HCT116 (cell line): ENCODE results near the gene SPATA1. TPM values are rescaled to one million over a fixed set of nuclear protein-coding genes. Genes with fewer than 3 reads are reported as not detected.
"Not testable (repeated sequence)": the region's sequence is repeated elsewhere in the genome, so short reads cannot be mapped to it uniquely, and the experiment has no call there.

Source experiments
- ATAC-seq: fragments of 200-7000 bp; cut with Tn5 transposase; 2 replicates; pipeline ENCODE4 v1.9.1; 2020; ENCODE audit warnings: mild to moderate bottlenecking, moderate library complexity
- BruUV-seq: library from RNA; stranded (reverse); fragments of 400-500 nt; replicated peaks from 2 replicates; lab custom pipeline; 2021; lab: Mats Ljungman, UMichigan
- CTCF ChIA-PET: fragments of 300-600 bp; sonication (Branson Sonifier 250); formaldehyde crosslinking; loops from one replicate; lab custom pipeline; 2021; ENCODE audit warnings: antibody characterized with exemption; lab: Charles Lee
- POLR2A ChIA-PET: fragments of 300-600, 350-600 bp; sonication (Branson Sonifier 250); formaldehyde crosslinking; loops from one replicate; lab custom pipeline; 2021; ENCODE audit warnings: antibody characterized with exemption; lab: Charles Lee
- RAD21 ChIA-PET, 2 experiments: fragments of 300-600 bp; sonication (Branson Sonifier 250); formaldehyde crosslinking; loops; one replicate each; lab custom pipeline; 2023; ENCODE audit warnings: low total read pairs in 2 of 2; ENCODE audit not compliant: uncharacterized antibody in 2 of 2, unreplicated experiment in 2 of 2, low non-redundant PET in 1 of 2; lab: Charles Lee
- DNase-seq: peaks from one replicate; pipeline ENCODE4 v3.0.0-alpha.2; 2010; ENCODE audit warnings: low read depth, low spot score
- H2AFZ ChIP-seq: fragments of 200-600 bp; shearing (Covaris generic), sonication (generic); 2 replicates; pipeline ENCODE4 v1.6.1; 2017; ENCODE audit warnings: low read depth, mixed run types, mixed read lengths, antibody characterized with exemption, low read length; ENCODE audit not compliant: poor library complexity, severe bottlenecking
- H3K27ac ChIP-seq: 2 replicates; pipeline ENCODE4 v1.5.1; 2012; ENCODE audit warnings: low read depth, low read length
- H3K27me3 ChIP-seq: fragments of 200-600 bp; sonication (generic); 2 replicates; pipeline ENCODE4 v1.6.1; 2016; ENCODE audit warnings: mixed run types, low read length, mixed read lengths; ENCODE audit not compliant: insufficient read depth
- H3K36me3 ChIP-seq, 2 experiments: fragments of 200-500 bp in 1 of 2; fragments of 200-600 bp in 1 of 2; sonication (Bioruptor generic) in 1 of 2; sonication (generic) in 1 of 2; 2 replicates each; pipeline versions ENCODE4 v1.5.1 to v1.6.1; 2014 to 2016; ENCODE audit warnings: low read length in 2 of 2, inconsistent platforms in 1 of 2, mixed read lengths in 1 of 2, mixed run types in 1 of 2; ENCODE audit not compliant: insufficient read depth in 2 of 2, control insufficient read depth in 1 of 2
- H3K4me1 ChIP-seq, 2 experiments: fragments of 200-600 bp in 1 of 2; sonication (generic) in 1 of 2; 2 replicates each; pipeline versions ENCODE4 v1.5.1 to v1.6.1; 2012 to 2017; ENCODE audit warnings: low read length in 2 of 2, inconsistent platforms in 1 of 2, mild to moderate bottlenecking in 1 of 2, mixed read lengths in 1 of 2, mixed run types in 1 of 2, moderate library complexity in 1 of 2; ENCODE audit not compliant: insufficient read depth in 2 of 2, control insufficient read depth in 1 of 2
- H3K4me2 ChIP-seq: fragments of 200-600 bp; sonication (generic); 2 replicates; pipeline ENCODE4 v1.6.1; 2017; ENCODE audit warnings: mixed run types, low read length, mixed read lengths
- H3K4me3 ChIP-seq, 2 experiments: fragments of 200-600 bp in 1 of 2; sonication (generic) in 1 of 2; replicated peaks in 1 of 2; 2 replicates each; pipeline ENCODE4 v1.5.1; 2011 to 2016; ENCODE audit warnings: low read length in 2 of 2, control low read depth in 1 of 2, low read depth in 1 of 2, mild to moderate bottlenecking in 1 of 2, mixed read lengths in 1 of 2, mixed run types in 1 of 2
- H3K79me2 ChIP-seq: fragments of 200-600 bp; sonication (generic); 2 replicates; pipeline ENCODE4 v1.6.1; 2017; ENCODE audit warnings: mild to moderate bottlenecking, mixed run types, low read length, moderate library complexity, mixed read lengths; ENCODE audit not compliant: insufficient read depth
- H3K9ac ChIP-seq: fragments of 200-600 bp; sonication (generic); 2 replicates; pipeline ENCODE4 v1.6.1; 2016; ENCODE audit warnings: low read length, mixed read lengths
- H3K9me2 ChIP-seq: fragments of 200-600 bp; sonication (generic), shearing (Covaris generic); 2 replicates; pipeline ENCODE4 v1.6.1; 2017; ENCODE audit warnings: mixed run types, mild to moderate bottlenecking, moderate library complexity; ENCODE audit not compliant: insufficient read depth
- H3K9me3 ChIP-seq, 2 experiments: fragments of 200-500 bp in 1 of 2; fragments of 200-600 bp in 1 of 2; sonication (Bioruptor generic) in 1 of 2; sonication (generic) in 1 of 2; 2 replicates each; pipeline ENCODE4 v1.6.1; 2014 to 2017; ENCODE audit warnings: low read length in 2 of 2, mixed read lengths in 2 of 2, inconsistent platforms in 1 of 2, low read depth in 1 of 2, mild to moderate bottlenecking in 1 of 2, mixed run types in 1 of 2, moderate library complexity in 1 of 2; ENCODE audit not compliant: control insufficient read depth in 1 of 2, insufficient read depth in 1 of 2
- H4K20me1 ChIP-seq: fragments of 200-600 bp; sonication (generic), shearing (Covaris generic); 2 replicates; pipeline ENCODE4 v1.6.1; 2017; ENCODE audit warnings: mixed run types, mild to moderate bottlenecking, moderate library complexity; ENCODE audit not compliant: insufficient read depth
- CEBPB ChIP-seq: IDR thresholded peaks from 2 replicates; pipeline ENCODE4 v1.6.1; 2012; ENCODE audit warnings: low read depth
- EGR1 ChIP-seq: IDR thresholded peaks from 2 replicates; pipeline ENCODE4 v1.6.1; 2012; ENCODE audit warnings: low read depth
- FOSL1 ChIP-seq: IDR thresholded peaks from 2 replicates; pipeline ENCODE4 v1.6.1; 2012; ENCODE audit warnings: low read depth
- POLR2A ChIP-seq: IDR thresholded peaks from 2 replicates; pipeline ENCODE4 v1.7.0; 2011; ENCODE audit warnings: borderline replicate concordance; ENCODE audit not compliant: insufficient read depth, insufficient read length; ENCODE audit errors: extremely low read depth
- POLR2AphosphoS5 ChIP-seq: IDR thresholded peaks from 2 replicates; pipeline ENCODE4 v1.6.1; 2011; ENCODE audit warnings: mild to moderate bottlenecking, low read depth, low read length, moderate library complexity
- SIN3A ChIP-seq: IDR thresholded peaks from 2 replicates; pipeline ENCODE4 v1.6.1; 2012; ENCODE audit warnings: low read depth
- TCF7L2 ChIP-seq: IDR thresholded peaks from 2 replicates; pipeline ENCODE4 v1.7.0; 2011; ENCODE audit warnings: borderline replicate concordance, inconsistent platforms; ENCODE audit not compliant: insufficient read depth, insufficient read length; ENCODE audit errors: extremely low read depth
- intact Hi-C: fragments of 100-400 bp; cut with micrococcal nuclease; formaldehyde crosslinking; loops from 2 replicates; pipeline ENCODE4 v1.10.0; 2022
- total RNA-seq: library from RNA; stranded (reverse); gene quantifications from one replicate; pipeline ENCODE4 v1.2.1, GENCODE V29; 2021; ENCODE audit not compliant: unreplicated experiment
- TF ChIP-seq, protein P1 (sequence below): IDR thresholded peaks from 2 replicates; pipeline ENCODE4 v1.6.1; 2011; ENCODE audit warnings: mild to moderate bottlenecking, low read length, moderate library complexity; ENCODE audit not compliant: insufficient replicate concordance; ENCODE audit errors: extremely low read depth

SPATA1 gene
- total RNA-seq, 1 experiment from 2014 or later = 3.1 TPM

DNA sequence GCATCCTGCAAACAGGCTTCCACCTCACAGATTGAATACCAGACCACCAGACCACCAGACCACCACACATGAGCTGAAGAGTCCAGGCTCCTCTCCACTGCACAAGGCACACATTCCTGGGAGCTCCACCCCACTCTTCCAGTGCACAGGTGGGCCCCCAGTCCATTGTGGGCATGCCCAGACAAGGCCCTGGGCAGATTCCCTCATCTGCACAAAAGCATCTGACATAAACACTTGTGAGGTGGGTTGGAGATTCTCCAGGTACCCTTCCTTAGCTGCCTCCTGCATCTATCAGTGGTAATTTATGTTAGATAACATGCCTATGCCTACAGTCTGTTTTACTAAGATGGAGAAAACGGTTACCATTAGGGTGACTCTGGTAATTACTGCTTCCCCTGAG, 79.6 kb downstream of the SPATA1 start:
- no peak for TF ChIP-seq CEBPB
- no peak for TF ChIP-seq SIN3A
- no TSS peak for BruUV-seq
- Histone ChIP-seq H4K20me1 (no peaks in the 10 kb centered on the region), H3K9me2 (no peaks in the 10 kb centered on the region), H3K27me3 (no peaks in the 10 kb centered on the region), H2AFZ (no peak overlapping the region), H3K27ac (no peak overlapping the region), H3K4me1 (no peaks in the 10 kb centered on the region), H3K36me3 (no peaks in the 10 kb centered on the region), H3K9me3 (peaks cover 0 to 4% of the 10 kb centered on the region in 2 experiments; a peak in 1 of 4 replicates), H3K4me2 (no peak overlapping the region), H3K4me3 (no peak overlapping the region), H3K9ac (no peak overlapping the region), H3K79me2 (no peaks in the 10 kb centered on the region)
- intact Hi-C loops = no loop called here
- ATAC-seq = no peak
- RAD21 ChIA-PET = no interaction called here
- CTCF ChIA-PET = interaction anchor here (0.9 kb wide), 1 partner anchor 18 kb away, joined by 3 read pairs; no protein-coding TSS in a partner anchor
- POLR2A ChIA-PET = interaction anchor here (1.5 kb wide), 1 partner anchor 13 kb away, joined by 3 read pairs; no protein-coding TSS in a partner anchor
- no peak for DNase-seq

DNA sequence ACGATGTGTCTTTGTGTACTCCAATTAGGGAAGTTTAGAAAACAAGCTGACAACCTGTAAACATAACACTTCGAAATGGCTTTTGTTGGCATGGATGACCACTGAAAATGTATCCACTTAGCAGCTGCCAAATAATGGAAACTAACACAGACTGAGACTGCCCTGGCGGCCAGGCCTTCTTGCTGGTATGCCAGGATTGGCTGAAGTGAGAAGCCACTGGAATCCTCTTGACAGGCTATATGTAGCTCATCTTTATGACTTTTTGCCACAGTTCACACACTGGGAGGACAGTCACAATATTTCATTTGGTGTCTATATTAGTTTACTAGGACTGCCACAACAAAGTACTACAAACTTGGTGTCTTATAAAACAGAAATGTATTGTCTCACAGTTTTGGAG, 80.9 kb downstream of the SPATA1 start:
- H3K9me2 ChIP-seq = no peaks in the 10 kb centered on the region
- no peaks in the 10 kb centered on the region for H4K20me1 ChIP-seq
- CTCF ChIA-PET = no interaction called here
- DNase-seq (no peak), ATAC-seq (no peak)
- TF ChIP-seq EGR1 (no peak), FOSL1 (no peak), TCF7L2 (no peak), POLR2A (no peak), POLR2AphosphoS5 (no peak)
- TF ChIP-seq, protein P1, sequence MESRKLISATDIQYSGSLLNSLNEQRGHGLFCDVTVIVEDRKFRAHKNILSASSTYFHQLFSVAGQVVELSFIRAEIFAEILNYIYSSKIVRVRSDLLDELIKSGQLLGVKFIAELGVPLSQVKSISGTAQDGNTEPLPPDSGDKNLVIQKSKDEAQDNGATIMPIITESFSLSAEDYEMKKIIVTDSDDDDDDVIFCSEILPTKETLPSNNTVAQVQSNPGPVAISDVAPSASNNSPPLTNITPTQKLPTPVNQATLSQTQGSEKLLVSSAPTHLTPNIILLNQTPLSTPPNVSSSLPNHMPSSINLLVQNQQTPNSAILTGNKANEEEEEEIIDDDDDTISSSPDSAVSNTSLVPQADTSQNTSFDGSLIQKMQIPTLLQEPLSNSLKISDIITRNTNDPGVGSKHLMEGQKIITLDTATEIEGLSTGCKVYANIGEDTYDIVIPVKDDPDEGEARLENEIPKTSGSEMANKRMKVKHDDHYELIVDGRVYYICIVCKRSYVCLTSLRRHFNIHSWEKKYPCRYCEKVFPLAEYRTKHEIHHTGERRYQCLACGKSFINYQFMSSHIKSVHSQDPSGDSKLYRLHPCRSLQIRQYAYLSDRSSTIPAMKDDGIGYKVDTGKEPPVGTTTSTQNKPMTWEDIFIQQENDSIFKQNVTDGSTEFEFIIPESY = no peak
- no peak overlapping the region for H3K4me3 ChIP-seq
- no peaks in the 10 kb centered on the region for H3K27me3 ChIP-seq
- H3K4me2 ChIP-seq = no peak overlapping the region
- RAD21 ChIA-PET = interaction anchor here in 1 of 2 experiments (0.6 kb wide), 1 partner anchor 39 kb away, joined by 6 read pairs; no protein-coding TSS in a partner anchor
- H3K27ac ChIP-seq = no peak overlapping the region
- POLR2A ChIA-PET = no interaction called here
- intact Hi-C loops = no loop called here
- H3K9me3 ChIP-seq = peaks cover 0 to 4% of the 10 kb centered on the region in 2 experiments; a peak in 1 of 4 replicates
- H2AFZ ChIP-seq = no peak overlapping the region
- H3K79me2 ChIP-seq = no peaks in the 10 kb centered on the region
- H3K36me3 ChIP-seq = no peaks in the 10 kb centered on the region
- BruUV-seq = no TSS peak
- no peak overlapping the region for H3K9ac ChIP-seq
- H3K4me1 ChIP-seq = no peaks in the 10 kb centered on the region

DNA sequence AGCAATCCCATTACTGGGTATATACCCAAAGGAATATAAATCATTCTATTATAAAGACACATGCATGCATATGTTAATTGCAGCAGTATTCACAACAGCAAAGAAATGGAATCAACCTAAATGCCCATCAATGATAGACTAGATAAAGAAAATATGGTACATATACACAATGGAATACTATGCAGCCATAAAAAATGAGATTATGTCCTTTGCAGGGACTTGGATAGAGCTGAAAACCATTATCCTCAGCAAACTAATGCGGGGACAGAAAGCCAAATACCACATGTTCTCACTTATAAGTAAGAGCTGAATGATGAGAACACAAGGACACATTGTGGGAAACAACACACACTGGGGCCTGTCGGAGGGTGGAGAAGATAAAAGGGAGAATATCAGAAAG, 88.8 kb downstream of the SPATA1 start:
- H3K27me3 ChIP-seq, H4K20me1 ChIP-seq, H3K9me2 ChIP-seq, H3K27ac ChIP-seq, H3K79me2 ChIP-seq, H3K9me3 ChIP-seq, BruUV-seq, CTCF ChIA-PET, DNase-seq, H3K9ac ChIP-seq, POLR2A ChIA-PET, ATAC-seq, RAD21 ChIA-PET, H3K4me3 ChIP-seq, H3K4me2 ChIP-seq, intact Hi-C loops, H3K36me3 ChIP-seq, H2AFZ ChIP-seq: not testable (repeated sequence)
- peaks cover 13 to 27% of the 10 kb centered on the region in 2 experiments for H3K4me1 ChIP-seq
